Measurements from ENCODE around the gene ITPR1. TPM values are rescaled to one million over a fixed set of nuclear protein-coding genes. Genes with fewer than 3 reads are reported as not detected.

Gene ITPR1
- total and polyA plus RNA-seq, 8 donors, result 34.8 to 57.3 (median 42.0) TPM

DNA sequence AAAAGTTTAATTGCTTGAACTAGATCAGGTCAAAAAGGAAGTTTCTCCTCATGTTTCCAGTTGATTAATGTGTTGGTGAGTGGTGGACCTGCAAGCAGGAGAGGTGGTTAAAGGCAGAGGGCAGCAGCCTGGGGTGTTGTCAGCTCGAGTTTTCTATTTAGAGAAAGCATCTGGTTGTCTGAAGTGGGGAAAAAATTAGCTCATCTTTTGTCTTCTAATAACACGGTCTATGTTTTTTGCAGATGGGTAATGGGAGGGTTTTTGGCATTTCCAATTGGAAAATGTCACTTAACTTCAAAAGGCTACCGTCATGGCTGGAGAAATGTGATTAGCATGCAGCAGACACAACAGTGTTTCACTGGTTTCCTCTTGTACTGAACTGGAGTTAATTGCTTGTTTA lies 122.6 kb downstream of the ITPR1 start:
- TF ChIP-seq CTCF (IDR thresholded peaks at IDR 0.05), result no peak
- intact Hi-C loops (cut with DNase I), result no loop called here
- H3K4me3 ChIP-seq, result no peak overlapping the region

GRCh38 chr3:4623421-4623999 lies 130.4 kb downstream of the ITPR1 start:
- Histone ChIP-seq H3K4me3 (no peak overlapping the region), H3K4me1 (no peaks in the 10 kb centered on the region), H3K9me3 (peaks cover 0 to 2% of the 10 kb centered on the region in 2 donors), H3K27me3 (no peaks in the 10 kb centered on the region), H3K36me3 (peaks cover 0 to 6% of the 10 kb centered on the region in 2 donors), H3K27ac (no peak overlapping the region)
- DNase-seq (no peak), ATAC-seq (no peak)
- intact Hi-C loops (cut with DNase I), result no loop called here
- no peak for TF ChIP-seq CTCF (IDR thresholded peaks at IDR 0.05)

More for the DNA sequence above, 122.6 kb downstream of the ITPR1 start:
- H3K27me3 ChIP-seq, result no peaks in the 10 kb centered on the region
- no peaks in the 10 kb centered on the region for H3K36me3 ChIP-seq
- H3K4me1 ChIP-seq, result no peaks in the 10 kb centered on the region
- H3K9me3 ChIP-seq, result no peaks in the 10 kb centered on the region
- no peak for ATAC-seq
- no peak overlapping the region for H3K27ac ChIP-seq
- no peak for DNase-seq

- no peak overlapping the region for H3K27ac ChIP-seq
- H3K27me3 ChIP-seq, result no peaks in the 10 kb centered on the region
- ATAC-seq (no peak), DNase-seq (no peak)
- H3K36me3 ChIP-seq, result no peaks in the 10 kb centered on the region
- intact Hi-C loops (cut with DNase I), result no loop called here
- TF ChIP-seq CTCF (IDR thresholded peaks at IDR 0.05), result no peak
- no peaks in the 10 kb centered on the region for H3K4me1 ChIP-seq
- H3K4me3 ChIP-seq, result no peak overlapping the region
- H3K9me3 ChIP-seq, result no peaks in the 10 kb centered on the region
These were observed 134.7 kb downstream of the ITPR1 start for GRCh38 chr3:4627651-4628375.

GRCh38 chr3:4629095-4630007 lies 136.2 kb downstream of the ITPR1 start:
- DNase-seq (no peak), ATAC-seq (no peak)

More at GRCh38 chr3:4629095-4630007, 136.2 kb downstream of the ITPR1 start:
- intact Hi-C loops (cut with DNase I), result loop anchor here in 1 of 2 donors (5.0 kb wide), 1 partner anchor 277 kb away; no protein-coding TSS in a partner anchor
- Histone ChIP-seq H3K36me3 (no peaks in the 10 kb centered on the region), H3K27me3 (no peaks in the 10 kb centered on the region), H3K27ac (no peak overlapping the region), H3K9me3 (no peaks in the 10 kb centered on the region), H3K4me1 (peaks cover 0 to 5% of the 10 kb centered on the region in 2 donors), H3K4me3 (no peak overlapping the region)
- no peak for TF ChIP-seq CTCF (IDR thresholded peaks at IDR 0.05)

Measured in left lung (tissue), 10 donors.